ENCODE measurements around the gene CYFIP2. TPM values are rescaled to one million over a fixed set of nuclear protein-coding genes. Genes with fewer than 3 reads are reported as not detected.
A peak's percentile ranks its signal among the peaks of the same experiment; 100 is the strongest.
"Not testable (repeated sequence)": the region's sequence is repeated elsewhere in the genome, so short reads cannot be mapped to it uniquely, and the experiment has no call there.

Gene CYFIP2
- total and polyA plus RNA-seq, 5 donors from 2014 or later, result 332 to 383 (median 357) TPM

- H3K4me1 ChIP-seq (ENCODE audit: control insufficient read depth, insufficient read depth, low read length, poor library complexity, severe bottlenecking), result peaks cover 65% of the 10 kb centered on the region
- Mint-ChIP-seq H3K27me3 (no peaks in the 10 kb centered on the region), H3K27ac (peak overlapping the region; percentile 86 to 88 (median 87)), H3K4me3 (peak overlapping the region in 2 of 4 donors; percentile 26 to 31), H3K9me3 (no peaks in the 10 kb centered on the region), H3K36me3 (peaks cover 52% of the 10 kb centered on the region), H3K4me1 (peaks cover 38 to 78% (median 53%) of the 10 kb centered on the region in 4 donors)
- H3K9me3 ChIP-seq (ENCODE audit: control insufficient read depth in 2 of 2, low read length in 2 of 2), result no peaks in the 10 kb centered on the region
- no peaks in the 10 kb centered on the region for H3K27me3 ChIP-seq (ENCODE audit: control insufficient read depth, insufficient read depth, low read length)
- H3K27ac ChIP-seq (ENCODE audit: insufficient read depth, low read length, poor library complexity, severe bottlenecking), result peak overlapping the region; percentile 70
- no peak for ATAC-seq (ENCODE audit: low read depth in 2 of 2)
- H3K36me3 ChIP-seq (ENCODE audit: control insufficient read depth, insufficient read depth, low read length), result peaks cover 96% of the 10 kb centered on the region
- DNase-seq, result peak in 1 of 3 donors; percentile 20
- peak overlapping the region; percentile 2 for H3K4me3 ChIP-seq (ENCODE audit: low read depth, low read length)
Measured at GRCh38 chr5:157225469-157226422, 40.2 kb upstream of the CYFIP2 start.

GRCh38 chr5:157230610-157231009, 35.3 kb upstream of the CYFIP2 start:
- Histone ChIP-seq H3K4me3 (ENCODE audit: low read depth, low read length) (no peak overlapping the region), H3K9me3 (ENCODE audit: control insufficient read depth in 2 of 2, low read length in 2 of 2) (no peaks in the 10 kb centered on the region), H3K27me3 (ENCODE audit: control insufficient read depth, insufficient read depth, low read length) (no peaks in the 10 kb centered on the region), H3K36me3 (ENCODE audit: control insufficient read depth, insufficient read depth, low read length) (peaks cover 98% of the 10 kb centered on the region), H3K27ac (ENCODE audit: insufficient read depth, low read length, poor library complexity, severe bottlenecking) (no peak overlapping the region), H3K4me1 (ENCODE audit: control insufficient read depth, insufficient read depth, low read length, poor library complexity, severe bottlenecking) (peaks cover 40% of the 10 kb centered on the region)
- H3K4me3 Mint-ChIP-seq, result no peak overlapping the region
- H3K36me3 Mint-ChIP-seq, result peaks cover 56% of the 10 kb centered on the region
- peak overlapping the region in 2 of 3 donors; percentile 32 to 50 for H3K27ac Mint-ChIP-seq
- no peaks in the 10 kb centered on the region for H3K9me3 Mint-ChIP-seq
- H3K27me3 Mint-ChIP-seq, result no peaks in the 10 kb centered on the region
- H3K4me1 Mint-ChIP-seq, result peaks cover 24 to 76% (median 54%) of the 10 kb centered on the region in 4 donors
- ATAC-seq (ENCODE audit: low read depth in 2 of 2), result no peak
- no peak for DNase-seq

GRCh38 chr5:157232706-157233105, 33.2 kb upstream of the CYFIP2 start:
- Mint-ChIP-seq H3K36me3 (peaks cover 50% of the 10 kb centered on the region), H3K4me1 (peaks cover 14 to 69% (median 49%) of the 10 kb centered on the region in 4 donors), H3K27me3 (no peaks in the 10 kb centered on the region), H3K4me3 (peak overlapping the region in 3 of 4 donors; percentile 4 to 69 (median 61)), H3K27ac (peak overlapping the region in 2 of 3 donors; percentile 89 to 90), H3K9me3 (no peaks in the 10 kb centered on the region)
- no peak overlapping the region for H3K4me3 ChIP-seq (ENCODE audit: low read depth, low read length)
- peaks cover 21% of the 10 kb centered on the region for H3K4me1 ChIP-seq (ENCODE audit: control insufficient read depth, insufficient read depth, low read length, poor library complexity, severe bottlenecking)
- H3K27ac ChIP-seq (ENCODE audit: insufficient read depth, low read length, poor library complexity, severe bottlenecking), result peak overlapping the region; percentile 78
- no peaks in the 10 kb centered on the region for H3K27me3 ChIP-seq (ENCODE audit: control insufficient read depth, insufficient read depth, low read length)
- no peaks in the 10 kb centered on the region for H3K9me3 ChIP-seq (ENCODE audit: control insufficient read depth in 2 of 2, low read length in 2 of 2)
- peaks cover 98% of the 10 kb centered on the region for H3K36me3 ChIP-seq (ENCODE audit: control insufficient read depth, insufficient read depth, low read length)
- no peak for ATAC-seq (ENCODE audit: low read depth in 2 of 2)
- DNase-seq, result no peak

GRCh38 chr5:157233515-157233914, 32.4 kb upstream of the CYFIP2 start:
- no peaks in the 10 kb centered on the region for H3K27me3 ChIP-seq (ENCODE audit: control insufficient read depth, insufficient read depth, low read length)
- peaks cover 55% of the 10 kb centered on the region for H3K36me3 Mint-ChIP-seq
- H3K27ac Mint-ChIP-seq, result peak overlapping the region; percentile 74 to 90 (median 89)
- H3K4me3 ChIP-seq (ENCODE audit: low read depth, low read length), result no peak overlapping the region
- peaks cover 98% of the 10 kb centered on the region for H3K36me3 ChIP-seq (ENCODE audit: control insufficient read depth, insufficient read depth, low read length)
- no peaks in the 10 kb centered on the region for H3K27me3 Mint-ChIP-seq
- H3K4me1 Mint-ChIP-seq, result peaks cover 14 to 72% (median 53%) of the 10 kb centered on the region in 4 donors
- no peaks in the 10 kb centered on the region for H3K9me3 Mint-ChIP-seq
- peak overlapping the region in 2 of 4 donors; percentile 17 to 63 for H3K4me3 Mint-ChIP-seq
- DNase-seq (peak in 1 of 3 donors; percentile 73), ATAC-seq (ENCODE audit: low read depth in 2 of 2) (peak; percentile 94 to 96)
- H3K9me3 ChIP-seq (ENCODE audit: control insufficient read depth in 2 of 2, low read length in 2 of 2), result no peaks in the 10 kb centered on the region
- peaks cover 22% of the 10 kb centered on the region for H3K4me1 ChIP-seq (ENCODE audit: control insufficient read depth, insufficient read depth, low read length, poor library complexity, severe bottlenecking)
- peak overlapping the region; percentile 78 for H3K27ac ChIP-seq (ENCODE audit: insufficient read depth, low read length, poor library complexity, severe bottlenecking)

GRCh38 chr5:157236423-157236822, 29.5 kb upstream of the CYFIP2 start:
- Mint-ChIP-seq H3K4me3 (no peak overlapping the region), H3K4me1 (peaks cover 13 to 70% (median 53%) of the 10 kb centered on the region in 4 donors), H3K27me3 (no peaks in the 10 kb centered on the region), H3K36me3 (peaks cover 73% of the 10 kb centered on the region), H3K9me3 (no peaks in the 10 kb centered on the region), H3K27ac (peak overlapping the region in 2 of 3 donors; percentile 52 to 60)
- Histone ChIP-seq H3K9me3 (ENCODE audit: control insufficient read depth in 2 of 2, low read length in 2 of 2) (no peaks in the 10 kb centered on the region), H3K36me3 (ENCODE audit: control insufficient read depth, insufficient read depth, low read length) (peaks cover 97% of the 10 kb centered on the region), H3K27ac (ENCODE audit: insufficient read depth, low read length, poor library complexity, severe bottlenecking) (peak overlapping the region; percentile 47), H3K27me3 (ENCODE audit: control insufficient read depth, insufficient read depth, low read length) (no peaks in the 10 kb centered on the region), H3K4me1 (ENCODE audit: control insufficient read depth, insufficient read depth, low read length, poor library complexity, severe bottlenecking) (peaks cover 19% of the 10 kb centered on the region), H3K4me3 (ENCODE audit: low read depth, low read length) (no peak overlapping the region)
- no peak for DNase-seq
- no peak for ATAC-seq (ENCODE audit: low read depth in 2 of 2)

GRCh38 chr5:157241483-157241882, 24.4 kb upstream of the CYFIP2 start:
- H3K9me3 ChIP-seq (ENCODE audit: control insufficient read depth in 2 of 2, low read length in 2 of 2), result no peaks in the 10 kb centered on the region
- Mint-ChIP-seq H3K27ac (peak overlapping the region in 1 of 3 donors; percentile 68), H3K4me3 (no peak overlapping the region), H3K27me3 (no peaks in the 10 kb centered on the region), H3K4me1 (peaks cover 12 to 72% (median 53%) of the 10 kb centered on the region in 4 donors), H3K36me3 (peaks cover 82% of the 10 kb centered on the region), H3K9me3 (no peaks in the 10 kb centered on the region)
- DNase-seq (no peak), ATAC-seq (ENCODE audit: low read depth in 2 of 2) (no peak)
- H3K27me3 ChIP-seq (ENCODE audit: control insufficient read depth, insufficient read depth, low read length), result no peaks in the 10 kb centered on the region
- H3K27ac ChIP-seq (ENCODE audit: insufficient read depth, low read length, poor library complexity, severe bottlenecking), result no peak overlapping the region
- H3K36me3 ChIP-seq (ENCODE audit: control insufficient read depth, insufficient read depth, low read length), result peaks cover 99% of the 10 kb centered on the region
- H3K4me1 ChIP-seq (ENCODE audit: control insufficient read depth, insufficient read depth, low read length, poor library complexity, severe bottlenecking), result peaks cover 15% of the 10 kb centered on the region
- H3K4me3 ChIP-seq (ENCODE audit: low read depth, low read length), result no peak overlapping the region

- H3K4me3 Mint-ChIP-seq; H3K9me3 ChIP-seq (ENCODE audit: control insufficient read depth in 2 of 2, low read length in 2 of 2); H3K27me3 Mint-ChIP-seq; DNase-seq; H3K9me3 Mint-ChIP-seq; H3K27me3 ChIP-seq (ENCODE audit: control insufficient read depth, insufficient read depth, low read length); H3K4me3 ChIP-seq (ENCODE audit: low read depth, low read length); ATAC-seq (ENCODE audit: low read depth in 2 of 2): not testable (repeated sequence)
- peaks cover 42 to 80% (median 66%) of the 10 kb centered on the region in 4 donors for H3K4me1 Mint-ChIP-seq
- H3K36me3 Mint-ChIP-seq, result peaks cover 88% of the 10 kb centered on the region
- H3K4me1 ChIP-seq (ENCODE audit: control insufficient read depth, insufficient read depth, low read length, poor library complexity, severe bottlenecking), result peaks cover 45% of the 10 kb centered on the region
- peak overlapping the region in 1 of 3 donors; percentile 92 for H3K27ac Mint-ChIP-seq
- H3K27ac ChIP-seq (ENCODE audit: insufficient read depth, low read length, poor library complexity, severe bottlenecking), result peak overlapping the region; percentile 83
- peaks cover 99% of the 10 kb centered on the region for H3K36me3 ChIP-seq (ENCODE audit: control insufficient read depth, insufficient read depth, low read length)
Measured at GRCh38 chr5:157244704-157245103, 21.2 kb upstream of the CYFIP2 start.
